Measurements from ENCODE around the gene PCDHGA8.

DNA sequence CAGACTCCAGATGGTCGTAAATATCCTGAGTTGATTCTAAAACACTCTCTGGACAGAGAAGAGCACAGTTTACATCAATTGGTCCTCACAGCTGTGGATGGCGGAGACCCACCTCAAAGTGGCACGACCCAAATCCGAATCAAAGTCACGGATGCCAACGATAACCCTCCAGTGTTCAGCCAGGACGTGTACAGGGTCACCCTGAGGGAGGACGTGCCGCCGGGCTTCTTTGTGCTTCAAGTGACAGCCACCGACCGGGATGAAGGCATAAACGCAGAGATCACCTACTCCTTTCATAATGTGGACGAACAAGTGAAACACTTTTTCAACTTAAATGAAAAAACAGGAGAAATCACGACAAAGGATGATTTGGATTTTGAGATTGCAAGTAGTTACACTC, 31.7 kb upstream of the PCDHGA8 start:
- TF ChIP-seq, protein P1, sequence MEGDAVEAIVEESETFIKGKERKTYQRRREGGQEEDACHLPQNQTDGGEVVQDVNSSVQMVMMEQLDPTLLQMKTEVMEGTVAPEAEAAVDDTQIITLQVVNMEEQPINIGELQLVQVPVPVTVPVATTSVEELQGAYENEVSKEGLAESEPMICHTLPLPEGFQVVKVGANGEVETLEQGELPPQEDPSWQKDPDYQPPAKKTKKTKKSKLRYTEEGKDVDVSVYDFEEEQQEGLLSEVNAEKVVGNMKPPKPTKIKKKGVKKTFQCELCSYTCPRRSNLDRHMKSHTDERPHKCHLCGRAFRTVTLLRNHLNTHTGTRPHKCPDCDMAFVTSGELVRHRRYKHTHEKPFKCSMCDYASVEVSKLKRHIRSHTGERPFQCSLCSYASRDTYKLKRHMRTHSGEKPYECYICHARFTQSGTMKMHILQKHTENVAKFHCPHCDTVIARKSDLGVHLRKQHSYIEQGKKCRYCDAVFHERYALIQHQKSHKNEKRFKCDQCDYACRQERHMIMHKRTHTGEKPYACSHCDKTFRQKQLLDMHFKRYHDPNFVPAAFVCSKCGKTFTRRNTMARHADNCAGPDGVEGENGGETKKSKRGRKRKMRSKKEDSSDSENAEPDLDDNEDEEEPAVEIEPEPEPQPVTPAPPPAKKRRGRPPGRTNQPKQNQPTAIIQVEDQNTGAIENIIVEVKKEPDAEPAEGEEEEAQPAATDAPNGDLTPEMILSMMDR (conservative IDR thresholded peaks at IDR 0.05; ENCODE audit: low read depth, low read length) = no peak
- no peak for TF ChIP-seq EZH2 (IDR thresholded peaks at IDR 0.05; ENCODE audit: borderline replicate concordance, low read depth, low read length, poor library complexity, severe bottlenecking)
